ENCODE data around the gene G3BP2.

Gene G3BP2

DNA sequence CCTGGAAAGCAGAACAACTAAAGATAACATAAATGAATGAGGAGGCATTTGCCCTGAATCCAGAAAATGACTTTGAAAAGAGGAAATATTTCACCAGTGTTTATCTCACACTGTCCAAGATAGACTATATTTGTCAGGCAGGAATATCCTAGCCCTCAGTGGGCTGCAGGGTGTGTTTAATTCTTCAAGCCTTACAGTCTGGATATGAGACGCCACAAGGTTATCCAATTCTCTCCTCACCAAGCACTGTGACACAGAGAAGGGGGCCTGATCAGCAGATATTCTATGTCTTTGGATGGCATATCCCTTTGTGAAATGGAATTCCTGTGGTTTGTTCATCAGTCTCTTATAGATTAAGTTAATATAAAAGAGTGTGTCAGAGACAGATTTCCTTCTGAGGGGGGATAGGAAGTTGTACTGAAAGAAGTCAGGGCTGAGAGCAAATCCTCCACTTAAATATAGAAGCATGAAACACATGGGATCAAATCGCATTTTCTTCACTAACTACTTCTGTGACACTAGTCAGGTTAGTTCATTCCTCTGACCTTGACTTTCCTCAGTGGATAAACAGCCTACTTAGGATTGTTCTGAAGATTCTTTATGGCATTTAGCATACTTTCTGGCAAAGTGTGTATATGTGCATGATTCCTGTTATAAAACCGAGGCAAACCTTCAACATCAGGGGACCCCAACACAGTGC lies 6.8 kb upstream of the G3BP2 start:
- DNase-seq (ENCODE audit: insufficient read length, low spot score): no peak
- TF ChIP-seq CTCF (IDR thresholded peaks at IDR 0.05; ENCODE audit: insufficient read depth, missing control alignments): no peak
- no peak for FAIRE-seq

GRCh38 chr4:75678965-75679364 lies 5.8 kb upstream of the G3BP2 start:
- TF ChIP-seq CTCF (IDR thresholded peaks at IDR 0.05; ENCODE audit: insufficient read depth, missing control alignments): no peak
- DNase-seq (ENCODE audit: insufficient read length, low spot score) (no peak), FAIRE-seq (no peak)

DNA sequence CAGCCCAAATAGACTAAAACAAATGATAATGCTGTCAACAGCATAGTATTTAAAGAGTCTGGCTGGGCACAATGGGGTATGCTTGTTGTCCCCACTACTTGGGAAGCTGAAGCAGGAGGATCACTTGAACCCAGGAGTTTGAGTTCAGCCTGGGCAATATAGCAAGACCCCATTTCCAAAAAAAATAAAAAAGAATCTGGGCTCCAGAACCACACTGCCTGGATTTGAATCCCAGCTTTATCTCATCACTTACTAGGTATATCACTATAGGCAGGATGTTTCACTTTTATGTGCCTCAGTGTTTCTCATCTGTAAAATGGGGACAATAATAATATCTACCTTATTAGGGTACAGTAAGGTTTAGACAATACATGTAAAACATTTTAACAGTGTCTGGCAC lies 5.3 kb upstream of the G3BP2 start:
- peak; percentile 11 for FAIRE-seq
- DNase-seq (ENCODE audit: insufficient read length, low spot score): no peak
- TF ChIP-seq CTCF (IDR thresholded peaks at IDR 0.05; ENCODE audit: insufficient read depth, missing control alignments): no peak

DNA sequence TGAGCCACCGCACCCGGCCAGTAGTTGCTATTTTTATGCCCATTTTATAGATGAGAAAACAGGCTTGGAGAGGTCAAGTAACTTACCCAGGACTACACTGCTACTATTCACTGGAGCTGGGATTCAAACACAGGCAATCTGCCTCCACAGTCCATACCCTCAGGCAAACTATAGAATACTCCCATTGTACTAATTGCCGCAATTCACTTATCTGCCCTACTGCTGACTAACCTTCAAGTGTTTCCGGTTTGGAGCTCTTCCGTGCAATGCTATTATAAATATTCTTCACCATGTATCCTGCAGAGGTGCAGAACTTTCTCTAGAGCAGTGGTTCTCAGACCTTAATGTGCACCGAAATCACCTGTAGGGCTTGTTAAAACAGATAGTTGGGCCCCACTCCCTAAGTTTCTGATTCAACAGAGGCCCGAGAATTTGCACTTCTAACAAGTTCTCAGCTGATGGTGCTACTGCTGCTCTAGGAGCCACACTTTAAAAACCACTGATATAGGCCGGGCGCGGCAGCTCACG lies 1.9 kb upstream of the G3BP2 start:
- no peak for DNase-seq (ENCODE audit: insufficient read length, low spot score)
- FAIRE-seq: no peak
- no peak for TF ChIP-seq CTCF (IDR thresholded peaks at IDR 0.05; ENCODE audit: insufficient read depth, missing control alignments)

GRCh38 chr4:75673959-75674328 lies 733 bp upstream of the G3BP2 start:
- no peak for TF ChIP-seq CTCF (IDR thresholded peaks at IDR 0.05; ENCODE audit: insufficient read depth, missing control alignments)
- FAIRE-seq: peak; percentile 41
- no peak for DNase-seq (ENCODE audit: insufficient read length, low spot score)

- DNase-seq (ENCODE audit: insufficient read length, low spot score) (no peak), FAIRE-seq (no peak)
- no peak for TF ChIP-seq CTCF (IDR thresholded peaks at IDR 0.05; ENCODE audit: insufficient read depth, missing control alignments)
Observed at GRCh38 chr4:75672461-75673026, 667 bp downstream of the G3BP2 start.

DNA sequence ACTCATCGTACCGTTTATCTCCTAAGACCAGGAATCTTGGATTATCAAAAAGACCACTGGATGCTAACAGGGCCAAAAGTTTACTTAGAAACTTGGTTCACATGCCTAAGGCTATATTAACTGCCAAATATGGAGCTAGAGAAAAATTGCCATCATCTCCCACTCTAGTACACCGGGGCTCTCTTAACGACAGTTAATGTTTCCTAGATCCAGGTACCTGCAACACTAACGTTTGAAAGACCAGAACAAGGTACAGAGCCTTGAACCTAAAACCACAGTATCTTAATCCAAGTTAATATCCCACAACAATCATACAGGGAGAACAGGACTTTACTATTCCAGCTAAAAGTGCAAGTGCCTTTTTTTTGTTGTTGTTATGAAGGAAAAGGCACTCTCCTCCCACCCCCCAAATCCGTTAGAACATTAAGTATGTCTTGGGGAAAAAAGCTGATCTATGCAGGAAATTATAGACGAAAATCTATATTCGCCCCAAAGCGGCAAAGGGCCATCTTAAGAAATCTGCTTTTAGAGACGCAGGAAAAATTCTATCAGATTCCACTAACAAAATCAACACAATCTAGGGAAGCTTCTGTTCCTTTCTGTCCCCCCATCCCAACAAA lies 1.3 kb downstream of the G3BP2 start:
- FAIRE-seq (no peak), DNase-seq (ENCODE audit: insufficient read length, low spot score) (no peak)
- no peak for TF ChIP-seq CTCF (IDR thresholded peaks at IDR 0.05; ENCODE audit: insufficient read depth, missing control alignments)
